ENCODE measurements around the gene HEATR5A. TPM values are rescaled to one million over a fixed set of nuclear protein-coding genes. Genes with fewer than 3 reads are reported as not detected.

The HEATR5A gene
- total and polyA plus RNA-seq, 2 donors (not counting 1 experiment from before 2014, with no cell fraction given): 4.8 to 22.1 TPM

GRCh38 chr14:31461545-31461944 lies 41.2 kb upstream of the HEATR5A start:
- Histone ChIP-seq H4K20me1 (ENCODE audit: control insufficient read depth, insufficient read depth, low read length, poor library complexity, severe bottlenecking) (no peaks in the 10 kb centered on the region), H3K9me3 (ENCODE audit: control extremely low read depth in 1 of 3, control insufficient read depth in 2 of 3, insufficient read depth in 1 of 3, low read length in 2 of 3) (no peaks in the 10 kb centered on the region), H2AFZ (ENCODE audit: insufficient read depth, low read depth, low read length, poor library complexity, severe bottlenecking) (peak overlapping the region; percentile 53), H3K4me2 (replicated peaks; ENCODE audit: low read depth, low read length, poor library complexity, severe bottlenecking) (peak overlapping the region; percentile 22), H3K9ac (ENCODE audit: low read length) (no peak overlapping the region), H3K4me3 (ENCODE audit: control extremely low read depth in 1 of 5, extremely low read depth in 1 of 5, insufficient read depth in 1 of 5, low read depth in 2 of 5, low read length in 4 of 5) (no peak overlapping the region), H3K27ac (ENCODE audit: low read length in 2 of 2) (no peak overlapping the region), H3K79me2 (ENCODE audit: control insufficient read depth, insufficient read depth, low read length) (peaks cover 9% of the 10 kb centered on the region), H3K4me1 (ENCODE audit: control insufficient read depth in 2 of 2, insufficient read depth in 2 of 2, low read length in 2 of 2) (peaks cover 8 to 13% of the 10 kb centered on the region in 2 donors), H3K27me3 (replicated peaks in 1 of 4; ENCODE audit: control extremely low read depth in 1 of 4, control insufficient read depth in 3 of 4, insufficient read depth in 4 of 4, low read length in 3 of 4) (no peaks in the 10 kb centered on the region), H3K36me3 (replicated peaks in 1 of 2; ENCODE audit: control extremely low read depth in 1 of 2, control insufficient read depth in 1 of 2, extremely low read depth in 1 of 2, insufficient read depth in 2 of 2, low read length in 1 of 2) (no peaks in the 10 kb centered on the region)
- DNase-seq (no peak), ATAC-seq (ENCODE audit: low read depth) (no peak)
- Mint-ChIP-seq H3K4me1 (peaks cover 24% of the 10 kb centered on the region), H3K9me3 (ENCODE audit: insufficient read depth) (no peaks in the 10 kb centered on the region), H3K4me3 (no peak overlapping the region), H3K27ac (peak overlapping the region; percentile 20), H3K27me3 (no peaks in the 10 kb centered on the region)
- intact Hi-C loops (cut with micrococcal nuclease): no loop called here
- ChIA-PET POLR2A (no interaction called here), CTCF (no interaction called here)
- TF ChIP-seq CTCF (IDR thresholded peaks at IDR 0.05): no peak
- no peak for TF ChIP-seq EZH2 (IDR thresholded peaks at IDR 0.05; ENCODE audit: borderline replicate concordance, insufficient read depth, low read depth, low read length, poor library complexity, severe bottlenecking)
- 78% methylated on average over 2 of the region's 3 CpGs for WGBS (ENCODE audit: insufficient coverage)
